ENCODE data around the gene TVP23A.

TVP23A gene

DNA sequence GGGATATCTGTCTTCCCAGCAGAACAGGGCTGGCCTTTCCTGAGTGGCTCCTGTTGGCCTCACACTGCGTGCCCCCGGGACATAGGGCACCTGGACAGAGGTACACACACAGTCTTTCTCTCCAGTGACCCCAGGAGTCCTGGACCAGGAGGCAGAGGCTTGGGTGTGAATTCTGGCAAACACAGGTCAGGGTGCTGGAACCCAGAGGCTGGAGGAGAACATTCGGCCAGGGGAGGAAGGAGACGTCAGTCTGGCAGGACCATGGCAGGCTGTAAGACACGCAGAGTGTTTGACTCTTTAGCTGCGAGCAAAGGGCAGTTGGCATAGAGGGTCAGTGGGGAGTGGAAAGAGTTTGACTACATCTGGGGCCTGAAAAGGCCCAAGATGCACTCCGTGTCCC is 4.1 kb upstream of the TVP23A start:
- no peaks in the 10 kb centered on the region for H3K4me1 ChIP-seq (ENCODE audit: control insufficient read depth, insufficient read depth, low read length)
- no peaks in the 10 kb centered on the region for H3K36me3 ChIP-seq (ENCODE audit: control insufficient read depth, insufficient read depth, low read length)
- no peak overlapping the region for H3K9ac ChIP-seq (ENCODE audit: low read depth, low read length)
- no peaks in the 10 kb centered on the region for H3K9me3 ChIP-seq (ENCODE audit: control insufficient read depth, insufficient read depth, low read length)
- H3K27me3 ChIP-seq (ENCODE audit: control insufficient read depth, insufficient read depth, low read length), result 0 out of 2 replicates have a peak, but pooled peaks cover 2% of the 10 kb centered on the region
- no peak overlapping the region for H3K4me3 ChIP-seq (ENCODE audit: low read depth, low read length)
- H3K27ac ChIP-seq (ENCODE audit: low read depth, low read length), result no peak overlapping the region

DNA sequence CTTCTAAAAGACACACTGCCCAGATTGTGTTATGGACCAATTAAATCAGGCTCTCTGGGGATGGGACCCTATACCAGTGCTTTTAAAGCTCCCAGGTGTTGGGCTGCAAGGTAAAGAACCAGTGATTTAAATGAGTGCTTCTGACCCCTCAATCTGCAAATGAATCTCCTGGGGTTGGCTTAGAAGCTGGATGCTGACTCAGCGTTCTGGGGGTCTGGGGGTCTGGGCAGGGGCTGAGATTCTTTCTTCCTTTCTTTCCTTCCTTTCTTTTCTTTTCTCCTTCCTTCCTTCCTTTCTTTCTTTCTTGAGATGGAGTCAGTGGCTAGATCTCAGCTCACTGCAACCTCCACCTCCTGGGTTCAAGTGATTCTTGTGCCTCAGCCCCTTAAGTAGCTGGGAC is 2.0 kb upstream of the TVP23A start:
- Histone ChIP-seq H3K4me3 (ENCODE audit: low read depth, low read length) (no peak overlapping the region), H3K9me3 (ENCODE audit: control insufficient read depth, insufficient read depth, low read length) (no peaks in the 10 kb centered on the region), H3K4me1 (ENCODE audit: control insufficient read depth, insufficient read depth, low read length) (no peaks in the 10 kb centered on the region), H3K36me3 (ENCODE audit: control insufficient read depth, insufficient read depth, low read length) (no peaks in the 10 kb centered on the region), H3K27ac (ENCODE audit: low read depth, low read length) (no peak overlapping the region), H3K27me3 (ENCODE audit: control insufficient read depth, insufficient read depth, low read length) (peaks cover 5% of the 10 kb centered on the region; the same call in 1 of the 2 replicates), H3K9ac (ENCODE audit: low read depth, low read length) (no peak overlapping the region)

DNA sequence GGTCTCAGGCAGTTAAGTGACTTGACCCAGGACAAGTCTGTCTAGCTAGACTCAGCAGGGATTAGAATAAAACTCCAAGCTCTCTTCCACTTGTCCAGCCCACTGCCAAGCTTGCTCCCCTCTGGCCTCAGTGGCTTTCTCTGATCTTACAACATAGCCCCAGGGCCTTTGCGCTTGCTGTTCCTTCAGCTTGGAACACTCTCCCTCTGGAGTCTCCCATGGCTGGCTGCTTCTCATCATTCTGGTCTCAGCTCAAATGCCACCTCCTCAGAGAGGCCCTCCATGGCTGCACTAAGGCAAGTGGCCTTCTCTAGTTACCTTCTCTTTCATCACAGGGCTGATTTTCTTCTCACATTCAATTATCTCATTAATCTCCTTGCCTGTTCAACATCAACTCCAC is 1.1 kb downstream of the TVP23A start:
- Histone ChIP-seq H3K4me1 (ENCODE audit: control insufficient read depth, insufficient read depth, low read length) (no peaks in the 10 kb centered on the region), H3K9ac (ENCODE audit: low read depth, low read length) (no peak overlapping the region), H3K36me3 (ENCODE audit: control insufficient read depth, insufficient read depth, low read length) (no peaks in the 10 kb centered on the region)

DNA sequence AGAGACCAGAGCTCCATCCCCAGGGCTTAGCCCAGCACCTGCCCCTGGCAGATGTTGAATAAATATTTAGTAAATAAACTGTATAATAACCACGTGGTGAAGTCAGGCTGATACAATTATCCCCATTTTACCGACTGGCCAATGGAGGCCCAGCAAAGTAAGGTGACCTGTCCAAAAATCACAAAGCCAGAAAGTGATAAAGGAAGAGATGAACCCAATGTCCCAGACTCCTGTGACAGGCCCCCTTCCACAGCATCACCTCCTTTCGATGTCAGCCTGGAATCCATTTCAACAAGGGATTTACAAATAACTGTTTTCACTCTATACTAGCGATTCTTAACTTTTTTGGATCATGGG is 5.5 kb downstream of the TVP23A start:
- no peaks in the 10 kb centered on the region for H3K36me3 ChIP-seq (ENCODE audit: control insufficient read depth, insufficient read depth, low read length)
- H3K27me3 ChIP-seq (ENCODE audit: control insufficient read depth, insufficient read depth, low read length), result peaks cover 5% of the 10 kb centered on the region; the same call in 1 of the 2 replicates
- H3K27ac ChIP-seq (ENCODE audit: low read depth, low read length), result no peak overlapping the region
- H3K4me3 ChIP-seq (ENCODE audit: low read depth, low read length), result no peak overlapping the region
- no peak overlapping the region for H3K9ac ChIP-seq (ENCODE audit: low read depth, low read length)
- no peaks in the 10 kb centered on the region for H3K4me1 ChIP-seq (ENCODE audit: control insufficient read depth, insufficient read depth, low read length)
- no peaks in the 10 kb centered on the region for H3K9me3 ChIP-seq (ENCODE audit: control insufficient read depth, insufficient read depth, low read length)

More for the DNA sequence above, 1.1 kb downstream of the TVP23A start:
- Histone ChIP-seq H3K27ac (ENCODE audit: low read depth, low read length) (no peak overlapping the region), H3K27me3 (ENCODE audit: control insufficient read depth, insufficient read depth, low read length) (peaks cover 5% of the 10 kb centered on the region; the same call in 1 of the 2 replicates), H3K4me3 (ENCODE audit: low read depth, low read length) (peak overlapping the region; percentile 66; the same call in 1 of the 2 replicates), H3K9me3 (ENCODE audit: control insufficient read depth, insufficient read depth, low read length) (no peaks in the 10 kb centered on the region)

DNA sequence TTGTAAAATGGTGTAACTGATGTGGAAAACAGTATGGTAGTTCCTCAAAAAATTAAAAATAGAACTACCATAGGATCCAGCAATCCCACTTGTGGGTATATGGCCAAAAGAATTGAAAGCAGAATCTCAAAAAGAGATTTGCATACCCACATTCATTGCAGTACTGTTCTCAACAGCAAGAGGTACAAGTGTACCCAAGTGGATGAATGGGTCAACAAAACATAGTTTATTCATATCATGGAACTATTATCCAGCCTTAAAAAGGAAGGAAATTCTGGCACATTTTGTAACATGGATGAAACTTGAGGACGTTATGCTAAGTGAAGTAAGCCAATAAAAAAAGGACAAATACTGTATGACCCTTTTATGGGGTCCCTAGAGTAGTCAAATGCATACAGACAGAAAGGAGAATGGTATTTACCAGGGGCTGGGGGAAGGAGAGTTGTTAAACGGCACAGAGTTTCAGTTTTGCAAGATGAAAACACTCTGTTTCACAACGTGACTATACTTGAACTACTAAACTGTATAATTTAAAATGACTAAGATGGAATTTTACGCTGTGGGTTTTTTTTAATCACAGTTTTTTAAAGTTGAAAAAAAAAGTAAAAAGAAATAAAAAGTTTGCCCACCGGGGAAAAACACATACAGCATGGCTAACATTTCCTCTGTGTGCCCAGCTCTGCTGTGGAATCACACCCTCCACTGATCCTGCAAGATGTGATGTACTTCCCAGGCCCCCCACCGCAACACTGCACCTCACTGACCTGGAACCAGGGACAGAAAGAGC is 6.1 kb downstream of the TVP23A start:
- H3K27me3 ChIP-seq (ENCODE audit: control insufficient read depth, insufficient read depth, low read length), result peaks cover under 1% of the 10 kb centered on the region; the same call in 1 of the 2 replicates
- no peak overlapping the region for H3K4me3 ChIP-seq (ENCODE audit: low read depth, low read length)
- H3K9me3 ChIP-seq (ENCODE audit: control insufficient read depth, insufficient read depth, low read length), result no peaks in the 10 kb centered on the region
- H3K4me1 ChIP-seq (ENCODE audit: control insufficient read depth, insufficient read depth, low read length), result no peaks in the 10 kb centered on the region
- no peak overlapping the region for H3K9ac ChIP-seq (ENCODE audit: low read depth, low read length)
- no peaks in the 10 kb centered on the region for H3K36me3 ChIP-seq (ENCODE audit: control insufficient read depth, insufficient read depth, low read length)
- H3K27ac ChIP-seq (ENCODE audit: low read depth, low read length), result no peak overlapping the region

DNA sequence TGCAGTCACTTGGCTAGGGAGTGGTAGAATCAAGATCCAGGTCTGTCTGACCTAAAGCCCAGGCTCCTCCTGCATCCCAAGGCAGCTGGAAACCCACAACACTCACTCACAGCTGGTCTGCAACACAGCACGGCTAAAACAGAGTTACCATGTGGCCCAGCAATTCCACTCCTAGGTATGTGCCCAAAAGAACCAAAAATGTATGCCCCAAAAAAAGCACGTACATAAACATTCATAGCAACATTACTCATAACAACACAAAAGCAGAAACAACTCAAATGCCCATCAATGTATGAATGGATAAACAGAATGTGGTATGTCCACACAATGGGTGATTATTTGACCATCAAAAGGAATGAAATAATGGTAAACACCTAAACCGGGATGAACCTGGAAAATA is 8.9 kb downstream of the TVP23A start:
- Histone ChIP-seq H3K9me3 (ENCODE audit: control insufficient read depth, insufficient read depth, low read length) (no peaks in the 10 kb centered on the region), H3K9ac (ENCODE audit: low read depth, low read length) (no peak overlapping the region), H3K4me1 (ENCODE audit: control insufficient read depth, insufficient read depth, low read length) (no peaks in the 10 kb centered on the region), H3K27ac (ENCODE audit: low read depth, low read length) (no peak overlapping the region), H3K36me3 (ENCODE audit: control insufficient read depth, insufficient read depth, low read length) (no peaks in the 10 kb centered on the region), H3K27me3 (ENCODE audit: control insufficient read depth, insufficient read depth, low read length) (no peaks in the 10 kb centered on the region), H3K4me3 (ENCODE audit: low read depth, low read length) (no peak overlapping the region)

DNA sequence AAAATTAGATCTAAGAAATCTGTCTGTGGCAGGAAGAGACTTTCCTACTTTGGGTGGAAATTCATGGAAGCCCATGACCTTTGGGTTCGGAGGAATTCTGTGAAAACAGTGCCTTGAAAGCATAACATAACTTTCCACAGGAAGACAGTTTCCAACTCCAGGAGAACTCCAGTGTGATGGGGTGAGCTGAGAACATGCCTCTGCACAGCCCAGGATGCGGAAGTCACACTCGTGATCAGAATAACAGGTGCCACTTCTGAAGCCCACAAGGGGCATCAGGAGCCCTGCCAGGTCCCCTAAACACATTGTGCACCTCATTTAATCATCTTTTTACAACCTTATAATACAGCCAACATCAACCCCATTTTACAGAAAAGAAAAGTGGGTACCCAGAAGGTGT is 9.7 kb downstream of the TVP23A start:
- Histone ChIP-seq H3K27ac (ENCODE audit: low read depth, low read length) (no peak overlapping the region), H3K9ac (ENCODE audit: low read depth, low read length) (no peak overlapping the region), H3K9me3 (ENCODE audit: control insufficient read depth, insufficient read depth, low read length) (no peaks in the 10 kb centered on the region), H3K36me3 (ENCODE audit: control insufficient read depth, insufficient read depth, low read length) (no peaks in the 10 kb centered on the region), H3K27me3 (ENCODE audit: control insufficient read depth, insufficient read depth, low read length) (no peaks in the 10 kb centered on the region), H3K4me3 (ENCODE audit: low read depth, low read length) (no peak overlapping the region), H3K4me1 (ENCODE audit: control insufficient read depth, insufficient read depth, low read length) (no peaks in the 10 kb centered on the region)

DNA sequence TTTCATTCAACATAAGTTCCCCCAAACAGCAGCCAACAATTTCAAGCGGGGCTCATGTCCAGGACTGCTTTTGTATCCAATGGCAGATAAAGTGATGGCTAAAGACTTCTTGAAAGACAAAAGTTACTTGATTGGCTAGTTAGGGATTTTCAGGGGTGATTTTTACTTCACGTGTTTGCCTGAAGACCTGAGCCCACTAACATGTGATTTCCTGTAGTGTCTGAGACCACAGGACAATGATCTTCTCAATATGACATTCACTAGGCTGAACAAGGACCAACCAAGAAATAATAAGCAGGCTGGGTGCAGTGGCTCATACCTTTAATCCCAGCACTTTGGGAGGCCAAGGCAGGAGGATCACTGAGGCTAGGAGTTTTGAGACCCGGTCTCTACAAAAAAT is 10.4 kb downstream of the TVP23A start:
- no peak overlapping the region for H3K9ac ChIP-seq (ENCODE audit: low read depth, low read length)
- no peaks in the 10 kb centered on the region for H3K36me3 ChIP-seq (ENCODE audit: control insufficient read depth, insufficient read depth, low read length)
- no peak overlapping the region for H3K4me3 ChIP-seq (ENCODE audit: low read depth, low read length)
- H3K9me3 ChIP-seq (ENCODE audit: control insufficient read depth, insufficient read depth, low read length), result no peaks in the 10 kb centered on the region
- no peaks in the 10 kb centered on the region for H3K27me3 ChIP-seq (ENCODE audit: control insufficient read depth, insufficient read depth, low read length)
- H3K4me1 ChIP-seq (ENCODE audit: control insufficient read depth, insufficient read depth, low read length), result no peaks in the 10 kb centered on the region
- no peak overlapping the region for H3K27ac ChIP-seq (ENCODE audit: low read depth, low read length)

DNA sequence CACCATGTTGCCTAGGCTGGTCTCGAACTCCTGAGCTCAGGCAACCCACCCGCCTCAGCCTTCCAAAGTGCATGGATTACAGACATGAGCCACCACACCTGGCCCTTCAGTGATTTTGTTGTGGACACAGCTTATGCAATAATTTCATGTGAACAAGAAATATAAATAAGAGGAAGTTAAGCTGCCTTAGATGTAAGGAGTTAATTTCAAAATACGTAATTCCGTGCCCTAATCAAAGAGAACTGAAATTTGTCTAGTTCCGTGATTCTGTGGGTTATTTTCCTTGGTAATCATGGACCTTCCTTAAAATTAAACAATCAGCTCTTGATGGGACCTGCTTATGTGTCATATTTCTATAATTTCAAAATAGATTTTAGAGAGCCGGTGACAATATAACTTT is 11.9 kb downstream of the TVP23A start:
- Histone ChIP-seq H3K27ac (ENCODE audit: low read depth, low read length) (no peak overlapping the region), H3K36me3 (ENCODE audit: control insufficient read depth, insufficient read depth, low read length) (no peaks in the 10 kb centered on the region), H3K27me3 (ENCODE audit: control insufficient read depth, insufficient read depth, low read length) (no peaks in the 10 kb centered on the region), H3K9ac (ENCODE audit: low read depth, low read length) (no peak overlapping the region), H3K9me3 (ENCODE audit: control insufficient read depth, insufficient read depth, low read length) (no peaks in the 10 kb centered on the region), H3K4me3 (ENCODE audit: low read depth, low read length) (no peak overlapping the region), H3K4me1 (ENCODE audit: control insufficient read depth, insufficient read depth, low read length) (no peaks in the 10 kb centered on the region)

DNA sequence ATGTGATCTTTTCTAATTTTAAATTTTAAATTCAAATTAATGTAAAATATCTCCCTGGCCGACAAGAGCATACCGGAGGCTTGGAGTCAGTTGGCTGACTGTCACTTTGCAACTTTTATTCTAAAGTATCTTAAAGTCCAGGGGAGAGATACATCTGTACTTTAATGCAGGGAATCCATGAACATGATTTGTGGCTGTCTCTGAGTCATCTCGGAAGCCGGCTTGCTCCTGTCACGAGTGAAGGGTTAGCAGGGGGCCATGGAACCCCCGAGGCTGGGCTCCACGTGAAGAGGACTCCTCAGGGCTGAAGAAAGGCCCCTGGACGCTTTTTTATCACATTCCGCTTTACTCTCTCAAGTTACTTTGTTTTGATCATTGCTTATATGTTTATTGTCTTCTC is 13.3 kb downstream of the TVP23A start:
- no peak overlapping the region for H3K4me3 ChIP-seq (ENCODE audit: low read depth, low read length)
- H3K27me3 ChIP-seq (ENCODE audit: control insufficient read depth, insufficient read depth, low read length), result no peaks in the 10 kb centered on the region
- no peaks in the 10 kb centered on the region for H3K9me3 ChIP-seq (ENCODE audit: control insufficient read depth, insufficient read depth, low read length)
- no peaks in the 10 kb centered on the region for H3K36me3 ChIP-seq (ENCODE audit: control insufficient read depth, insufficient read depth, low read length)
- no peak overlapping the region for H3K27ac ChIP-seq (ENCODE audit: low read depth, low read length)
- no peak overlapping the region for H3K9ac ChIP-seq (ENCODE audit: low read depth, low read length)
- no peaks in the 10 kb centered on the region for H3K4me1 ChIP-seq (ENCODE audit: control insufficient read depth, insufficient read depth, low read length)

DNA sequence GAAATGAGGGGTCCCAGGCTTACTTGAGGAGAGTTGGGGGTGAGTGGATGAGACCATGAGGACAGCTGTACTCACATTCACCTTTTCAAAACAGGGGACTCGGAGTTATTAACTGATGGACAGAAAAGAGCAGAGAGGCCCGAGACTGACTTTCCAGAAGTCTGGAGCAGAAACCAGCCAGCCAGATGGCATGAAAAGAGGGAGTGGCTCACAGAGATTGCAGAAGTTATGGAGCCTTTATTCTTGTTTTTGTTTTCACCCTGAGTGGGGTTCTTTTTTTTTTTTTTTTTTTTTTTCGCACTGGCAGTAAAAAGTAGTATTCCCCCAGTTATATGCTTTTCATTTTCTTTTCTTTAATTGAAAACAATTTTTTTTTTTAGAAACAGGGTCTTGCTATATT is 18.9 kb downstream of the TVP23A start:
- Histone ChIP-seq H3K27me3 (ENCODE audit: control insufficient read depth, insufficient read depth, low read length) (no peaks in the 10 kb centered on the region), H3K4me1 (ENCODE audit: control insufficient read depth, insufficient read depth, low read length) (no peaks in the 10 kb centered on the region), H3K9me3 (ENCODE audit: control insufficient read depth, insufficient read depth, low read length) (no peaks in the 10 kb centered on the region), H3K4me3 (ENCODE audit: low read depth, low read length) (no peak overlapping the region), H3K9ac (ENCODE audit: low read depth, low read length) (no peak overlapping the region), H3K36me3 (ENCODE audit: control insufficient read depth, insufficient read depth, low read length) (no peaks in the 10 kb centered on the region), H3K27ac (ENCODE audit: low read depth, low read length) (no peak overlapping the region)

All from HUES48 (cell line).